GM12892 (cell line): ENCODE data around the gene SERPINA12.
"Not testable (repeated sequence)": the region's sequence is repeated elsewhere in the genome, so short reads cannot be mapped to it uniquely, and the experiment has no call there.

Source experiments
- DNase-seq: peaks from one replicate; pipeline ENCODE4 v3.0.0; 2011; ENCODE audit not compliant: insufficient read length
- FAIRE-seq: peaks from 2 replicates; lab custom pipeline; 2011; peaks lifted over from hg19 to GRCh38; lab: Jason Lieb, UNC
- POLR2A ChIP-seq: IDR thresholded peaks from 2 replicates; pipeline ENCODE4 v1.6.1; 2011; ENCODE audit warnings: low read depth, low read length, control low read depth
- POLR2AphosphoS5 ChIP-seq: IDR thresholded peaks from 2 replicates; pipeline ENCODE4 v1.6.1; 2011; ENCODE audit warnings: low read depth, low read length, control low read depth
- TAF1 ChIP-seq: IDR thresholded peaks from 2 replicates; pipeline ENCODE4 v1.6.1; 2011; ENCODE audit warnings: low read depth, mild to moderate bottlenecking, control low read depth, low read length, borderline replicate concordance

Gene SERPINA12

GRCh38 chr14:94483071-94483451 lies 26.2 kb downstream of the SERPINA12 start:
- no peak for TF ChIP-seq POLR2A
- TF ChIP-seq POLR2AphosphoS5 = no peak
- no peak for TF ChIP-seq TAF1
- no peak for DNase-seq
- FAIRE-seq = no peak

- not testable (repeated sequence) for FAIRE-seq, DNase-seq
These were observed 26.9 kb downstream of the SERPINA12 start for GRCh38 chr14:94482132-94483070.

GRCh38 chr14:94481468-94482131 lies 27.7 kb downstream of the SERPINA12 start:
- TF ChIP-seq TAF1 (no peak), POLR2A (no peak), POLR2AphosphoS5 (no peak)
- DNase-seq (no peak), FAIRE-seq (no peak)

- no peak for FAIRE-seq
- TF ChIP-seq POLR2AphosphoS5 (no peak), TAF1 (no peak), POLR2A (no peak)
- DNase-seq = no peak
These were observed 28.5 kb downstream of the SERPINA12 start for GRCh38 chr14:94480809-94481208.

GRCh38 chr14:94478420-94478819 lies 30.8 kb downstream of the SERPINA12 start:
- no peak for TF ChIP-seq TAF1
- no peak for TF ChIP-seq POLR2AphosphoS5
- TF ChIP-seq POLR2A = no peak
- FAIRE-seq (no peak), DNase-seq (no peak)

GRCh38 chr14:94476023-94476422 lies 33.2 kb downstream of the SERPINA12 start, which contains the start of gene SERPINA9:
Gene SERPINA9 (minus strand): TSS chr14:94476197. CDS start chr14:94469840, 6,357 bp downstream.
- TF ChIP-seq POLR2AphosphoS5 (no peak), TAF1 (no peak), POLR2A (no peak)
- FAIRE-seq = no peak
- DNase-seq = no peak

- DNase-seq (no peak), FAIRE-seq (no peak)
- no peak for TF ChIP-seq TAF1
- TF ChIP-seq POLR2AphosphoS5 = no peak
These were observed 34.7 kb downstream of the SERPINA12 start for GRCh38 chr14:94474581-94475031.

GRCh38 chr14:94473666-94474410 lies 35.4 kb downstream of the SERPINA12 start:
- FAIRE-seq (no peak), DNase-seq (no peak)
- TF ChIP-seq TAF1 (no peak), POLR2AphosphoS5 (no peak), POLR2A (no peak)

- TF ChIP-seq TAF1 (no peak), POLR2A (no peak), POLR2AphosphoS5 (no peak)
- no peak for FAIRE-seq
- no peak for DNase-seq
These were observed 36.4 kb downstream of the SERPINA12 start for GRCh38 chr14:94472842-94473241.

GRCh38 chr14:94471045-94471444 lies 38.2 kb downstream of the SERPINA12 start:
- FAIRE-seq = no peak
- TF ChIP-seq TAF1 (no peak), POLR2A (no peak), POLR2AphosphoS5 (no peak)
- DNase-seq = no peak

- DNase-seq (no peak), FAIRE-seq (no peak)
- TF ChIP-seq TAF1 = no peak
- TF ChIP-seq POLR2A = no peak
- no peak for TF ChIP-seq POLR2AphosphoS5
These were observed 39.0 kb downstream of the SERPINA12 start for GRCh38 chr14:94470311-94470710.
